HG03108 (cell line): ENCODE measurements around the gene SPARCL1.
A peak's percentile ranks its signal among the peaks of the same experiment; 100 is the strongest.
"Not testable (repeated sequence)": the region's sequence is repeated elsewhere in the genome, so short reads cannot be mapped to it uniquely, and the experiment has no call there.

Source experiments
- ATAC-seq: cut with Tn5 transposase; IDR thresholded peaks from one replicate; pipeline ENCODE4 v1.9.1; 2021; ENCODE audit warnings: moderate library complexity; ENCODE audit not compliant: unreplicated experiment

The SPARCL1 gene

GRCh38 chr4:87505862-87506261, 23.3 kb downstream of the SPARCL1 start:
- no peak for ATAC-seq

DNA sequence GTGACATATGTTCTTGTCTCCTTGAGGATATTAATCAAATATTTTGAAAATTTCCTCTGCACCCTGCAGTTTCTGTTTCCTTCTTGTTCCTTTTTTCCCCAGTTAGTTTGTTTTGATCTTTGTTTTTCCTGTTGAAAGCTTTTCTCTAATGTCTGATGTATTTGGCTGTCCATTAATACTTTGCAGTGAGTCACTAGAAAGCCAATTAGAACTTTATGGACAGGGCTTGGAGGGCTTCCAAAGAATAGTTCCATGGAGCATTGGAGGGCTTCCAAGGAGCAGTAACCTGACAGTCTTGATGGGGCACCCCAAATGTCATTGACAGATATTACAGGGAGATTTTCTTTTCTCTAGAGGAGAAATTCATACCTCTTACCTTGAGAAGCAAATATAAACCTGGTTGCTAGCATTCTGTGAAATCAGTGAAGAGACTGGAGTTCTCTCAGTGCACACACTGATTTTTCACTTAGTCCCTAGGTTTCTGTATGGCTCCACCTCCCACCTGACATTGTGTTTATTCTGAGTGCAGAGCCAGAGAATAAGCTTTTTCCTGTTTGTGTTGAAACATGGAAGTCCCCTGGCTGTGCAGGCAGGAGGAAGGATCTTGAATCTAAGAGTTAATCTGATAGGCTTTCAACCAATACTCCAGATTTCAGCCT, 26.5 kb downstream of the SPARCL1 start:
- no peak for ATAC-seq

- ATAC-seq, result peak; percentile 38
Measured at GRCh38 chr4:87500092-87500462, 29.1 kb downstream of the SPARCL1 start.

GRCh38 chr4:87499403-87500091, 29.6 kb downstream of the SPARCL1 start:
- ATAC-seq, result peak; percentile 73

DNA sequence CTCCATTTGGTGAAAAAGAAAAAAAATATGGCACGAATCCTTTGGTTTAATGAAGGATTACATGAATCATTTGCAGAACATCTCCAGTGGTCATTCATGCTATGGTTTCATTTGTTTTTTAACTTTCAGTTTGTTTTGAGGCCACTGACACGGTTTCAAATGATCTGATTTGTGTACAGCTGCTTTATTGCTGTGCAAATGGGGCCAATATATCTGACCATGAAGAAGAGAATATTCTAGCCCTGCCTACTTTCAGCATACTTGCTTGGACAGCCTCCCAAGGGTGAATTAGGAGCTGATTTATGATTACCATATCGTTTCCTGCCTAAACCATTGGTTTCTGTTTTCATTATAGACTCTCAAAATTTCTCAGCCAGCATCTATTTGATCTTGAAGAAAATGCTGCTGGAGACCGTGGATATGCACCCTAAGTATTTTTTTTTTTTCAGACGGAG, 30.7 kb downstream of the SPARCL1 start:
- ATAC-seq, result peak; percentile 75

DNA sequence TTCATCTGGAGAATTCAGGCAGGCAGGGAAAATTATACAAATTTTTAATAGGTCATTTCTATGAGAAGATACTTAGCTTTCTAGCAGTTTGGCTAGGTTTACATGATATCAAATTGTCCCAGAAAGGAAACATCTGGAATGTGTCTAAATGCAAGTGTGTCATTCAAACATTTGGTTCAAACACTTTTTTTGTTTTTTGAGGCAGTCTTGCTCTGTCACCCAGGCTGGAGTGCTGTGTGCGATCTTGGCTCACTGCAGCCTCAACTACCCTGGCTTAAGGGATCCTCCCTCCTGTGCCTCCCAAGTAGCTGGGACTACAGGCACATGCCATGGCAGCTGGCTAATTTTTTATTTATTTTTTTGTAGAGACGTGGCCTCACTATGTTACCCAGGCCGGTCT, 31.6 kb downstream of the SPARCL1 start:
- ATAC-seq, result no peak

- no peak for ATAC-seq
Measured at GRCh38 chr4:87497159-87497558, 32.0 kb downstream of the SPARCL1 start.

GRCh38 chr4:87493115-87493514, 36.1 kb downstream of the SPARCL1 start:
- ATAC-seq, result no peak

- not testable (repeated sequence) for ATAC-seq
Measured at GRCh38 chr4:87491851-87492250, 37.3 kb downstream of the SPARCL1 start.

DNA sequence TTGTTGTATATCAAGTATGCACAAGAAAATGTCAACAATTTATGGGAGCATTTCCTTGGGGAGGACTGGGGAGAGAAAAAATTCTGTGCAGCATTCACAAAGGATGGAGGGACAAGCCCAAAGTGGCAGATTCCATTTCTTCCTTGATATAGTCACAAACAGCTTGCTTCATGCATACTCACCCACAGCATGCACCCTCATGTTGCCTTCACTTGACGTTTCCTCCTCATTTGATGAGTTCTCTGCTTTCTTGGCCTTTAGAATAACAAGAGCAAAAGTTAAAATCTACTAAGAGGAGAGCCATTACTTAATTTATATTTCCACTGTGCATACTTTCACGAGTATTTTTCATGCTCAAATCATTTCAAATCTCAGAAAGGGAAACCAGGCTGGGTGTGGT, 37.7 kb downstream of the SPARCL1 start:
- no peak for ATAC-seq

- no peak for ATAC-seq
Measured at GRCh38 chr4:87490664-87491369, 38.4 kb downstream of the SPARCL1 start.

DNA sequence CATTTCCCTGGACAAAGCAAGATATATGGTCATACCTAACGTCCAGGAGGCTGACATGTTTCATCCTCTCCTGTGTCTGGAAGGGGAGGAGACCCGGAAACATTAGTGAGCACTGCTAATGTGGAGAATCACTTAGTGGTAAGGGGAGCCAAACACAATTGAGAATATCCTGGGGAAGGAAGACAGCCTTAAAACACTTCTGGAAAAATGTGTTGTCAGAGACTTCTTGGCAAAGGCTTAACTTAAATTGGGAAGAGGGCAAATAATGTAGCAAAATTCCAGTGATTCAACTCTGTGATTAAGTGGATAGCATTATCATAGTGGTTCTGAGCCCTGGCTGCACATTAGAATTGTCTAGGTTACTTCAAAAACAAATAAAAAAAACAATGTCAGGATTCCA, 39.5 kb downstream of the SPARCL1 start:
- ATAC-seq, result no peak

GRCh38 chr4:87488666-87489065, 40.5 kb downstream of the SPARCL1 start:
- not testable (repeated sequence) for ATAC-seq

DNA sequence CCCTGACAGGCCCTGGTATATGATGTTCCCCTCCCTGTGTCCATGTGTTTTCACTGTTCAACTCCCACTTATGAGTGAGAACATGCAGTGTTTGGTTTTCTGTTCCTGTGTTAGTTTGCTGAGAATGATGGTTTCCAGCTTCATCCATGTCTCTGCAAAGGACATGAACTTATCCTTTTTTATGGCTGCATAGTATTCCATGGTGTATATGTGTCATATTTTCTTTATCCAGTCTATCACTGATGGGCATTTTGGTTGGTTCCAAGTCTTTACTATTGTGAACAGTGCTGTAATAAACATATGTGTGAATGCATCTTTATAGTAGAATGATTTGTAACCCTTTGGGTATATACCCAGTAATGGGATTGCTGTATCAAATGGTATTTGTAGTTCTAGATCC, 45.9 kb downstream of the SPARCL1 start:
- not testable (repeated sequence) for ATAC-seq

- no peak for ATAC-seq
Measured at GRCh38 chr4:87481377-87481776, 47.8 kb downstream of the SPARCL1 start.

DNA sequence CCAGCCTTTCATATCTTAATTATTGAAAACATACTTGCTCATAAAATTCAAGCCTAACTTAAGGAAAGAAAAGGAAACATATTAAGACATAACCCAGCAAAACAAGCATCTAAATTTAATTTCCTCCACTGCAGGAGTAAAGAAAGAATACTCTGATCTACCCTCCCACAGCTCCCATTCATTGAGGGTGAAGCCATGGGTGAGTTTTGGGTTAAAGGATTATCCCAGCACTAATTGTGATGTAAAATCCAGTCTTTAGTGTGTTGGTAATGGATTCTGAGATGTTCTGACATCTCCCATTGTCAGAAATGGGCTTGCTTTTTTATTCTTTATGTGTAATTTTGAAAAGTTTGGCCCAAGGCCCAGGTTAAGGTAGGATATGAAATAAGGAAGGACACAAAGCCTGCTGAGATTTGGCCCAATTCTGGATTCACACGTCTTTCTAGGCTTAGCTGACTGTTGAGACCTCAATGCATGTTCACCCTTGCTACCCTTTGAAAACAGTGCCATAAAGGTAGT, 50.4 kb downstream of the SPARCL1 start:
- no peak for ATAC-seq

DNA sequence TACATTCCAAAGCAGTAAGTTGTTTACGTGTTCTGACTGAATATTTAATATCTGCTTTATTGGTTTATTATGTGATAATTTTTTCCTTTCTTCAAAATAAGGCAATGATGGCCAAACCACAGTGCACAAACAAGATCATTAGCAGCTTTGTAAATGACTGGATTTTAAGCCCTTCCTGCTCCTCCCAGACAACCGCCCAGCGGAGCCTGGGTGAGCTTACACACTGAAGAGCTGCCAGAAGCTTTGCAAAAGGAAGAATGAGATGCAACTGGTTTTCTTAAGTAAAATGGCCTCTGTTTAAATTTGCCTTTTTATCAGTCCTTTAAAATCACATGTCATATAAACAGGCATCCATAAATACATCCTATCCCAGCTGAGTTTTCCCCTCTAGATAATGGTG, 52.2 kb downstream of the SPARCL1 start:
- ATAC-seq, result no peak

DNA sequence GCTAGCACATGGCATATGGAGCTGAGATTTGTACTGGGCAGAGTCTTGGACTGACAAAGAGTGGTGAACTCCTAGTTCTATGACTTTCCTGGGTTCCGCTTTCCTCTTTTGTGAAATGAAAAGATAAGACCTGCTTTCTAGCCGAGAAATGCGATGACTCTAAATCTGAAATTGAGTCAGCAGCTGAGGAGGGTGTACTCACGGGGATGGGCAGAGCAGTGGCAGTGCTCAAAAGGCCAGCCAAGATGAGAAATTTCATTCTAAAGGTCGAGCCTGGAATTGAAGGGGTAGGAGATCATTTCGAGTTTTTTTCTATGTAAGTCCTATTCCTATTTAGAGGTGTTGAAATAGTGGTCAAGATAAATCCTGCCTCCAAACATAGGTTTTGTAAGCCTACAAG, 59.8 kb downstream of the SPARCL1 start:
- no peak for ATAC-seq

- ATAC-seq, result no peak
Measured at GRCh38 chr4:87465739-87466366, 63.3 kb downstream of the SPARCL1 start.

DNA sequence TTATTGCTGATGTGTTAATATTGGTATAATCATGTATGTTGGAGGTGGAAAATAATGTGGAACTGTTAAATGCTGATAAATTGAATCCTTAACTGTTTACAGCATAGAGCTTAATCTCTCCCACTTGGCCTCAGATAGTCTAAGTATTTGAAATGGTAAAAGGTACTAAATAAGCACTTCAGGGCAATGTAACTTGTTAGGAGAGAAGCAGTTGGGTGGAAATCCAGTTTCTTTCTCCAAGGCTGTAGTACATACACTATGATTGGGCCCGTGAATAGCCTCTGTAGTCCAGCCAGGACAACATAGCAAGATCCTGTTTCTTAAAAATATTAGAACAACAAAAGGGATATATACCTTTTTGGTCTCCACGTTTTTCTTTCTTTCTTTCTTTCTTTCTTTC, 67.1 kb downstream of the SPARCL1 start:
- ATAC-seq, result no peak

GRCh38 chr4:87461281-87461700, 67.9 kb downstream of the SPARCL1 start:
- no peak for ATAC-seq
